Measurements from ENCODE around the gene AP2A2. TPM values are rescaled to one million over a fixed set of nuclear protein-coding genes. Genes with fewer than 3 reads are reported as not detected.
A peak's percentile ranks its signal among the peaks of the same experiment; 100 is the strongest.

AP2A2 gene
- total RNA-seq, 4 donors from 2014 or later = 49.5 to 82.6 (median 72.2) TPM

DNA sequence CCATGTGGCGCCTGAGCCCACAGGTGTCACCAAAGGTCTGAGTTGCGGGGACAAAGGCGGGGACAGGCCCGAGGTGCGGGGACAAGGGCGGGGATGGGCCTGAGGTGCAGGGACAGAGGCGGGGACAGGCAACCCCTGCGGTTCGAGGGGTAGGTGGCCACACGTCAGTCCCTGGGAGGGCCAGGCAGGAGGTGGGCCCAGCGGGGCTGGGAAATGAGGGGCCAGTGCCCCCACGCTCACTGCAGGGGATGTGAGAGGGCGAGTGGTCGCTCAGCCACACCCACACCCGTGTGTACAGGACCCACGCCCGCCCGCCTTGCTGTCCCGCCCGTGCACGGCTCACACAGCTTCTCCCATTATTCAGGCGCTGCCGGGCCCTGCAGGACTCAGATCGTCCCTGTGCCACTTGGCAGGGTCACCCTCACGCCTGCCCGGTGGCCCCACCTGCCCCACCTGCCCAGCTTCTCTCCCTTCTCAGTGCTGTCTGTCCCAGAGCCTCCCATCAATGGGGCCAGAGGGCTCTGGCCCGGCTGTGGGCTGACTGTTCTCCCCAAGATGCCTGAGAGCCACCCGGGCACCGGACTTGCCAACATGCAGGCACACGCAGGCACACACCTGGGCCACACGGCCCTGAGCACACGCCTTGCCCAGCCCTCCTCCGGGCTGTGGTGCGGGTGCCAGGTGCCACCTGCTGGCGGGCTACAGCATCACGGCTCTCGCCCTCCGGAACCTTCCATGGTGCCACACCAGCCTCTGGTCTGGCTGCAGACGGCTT is 125.1 kb downstream of the AP2A2 start:
- H3K4me1 ChIP-seq = peaks cover 0 to 10% (median 0%) of the 10 kb centered on the region in 4 donors
- TF ChIP-seq EP300 (IDR thresholded peaks at IDR 0.05) (no peak), POLR2AphosphoS5 (IDR thresholded peaks at IDR 0.05) (peak in 1 of 2 donors; percentile 22), POLR2A (IDR thresholded peaks at IDR 0.05; ENCODE audit: low read depth) (no peak)
- TF ChIP-seq, protein P1, sequence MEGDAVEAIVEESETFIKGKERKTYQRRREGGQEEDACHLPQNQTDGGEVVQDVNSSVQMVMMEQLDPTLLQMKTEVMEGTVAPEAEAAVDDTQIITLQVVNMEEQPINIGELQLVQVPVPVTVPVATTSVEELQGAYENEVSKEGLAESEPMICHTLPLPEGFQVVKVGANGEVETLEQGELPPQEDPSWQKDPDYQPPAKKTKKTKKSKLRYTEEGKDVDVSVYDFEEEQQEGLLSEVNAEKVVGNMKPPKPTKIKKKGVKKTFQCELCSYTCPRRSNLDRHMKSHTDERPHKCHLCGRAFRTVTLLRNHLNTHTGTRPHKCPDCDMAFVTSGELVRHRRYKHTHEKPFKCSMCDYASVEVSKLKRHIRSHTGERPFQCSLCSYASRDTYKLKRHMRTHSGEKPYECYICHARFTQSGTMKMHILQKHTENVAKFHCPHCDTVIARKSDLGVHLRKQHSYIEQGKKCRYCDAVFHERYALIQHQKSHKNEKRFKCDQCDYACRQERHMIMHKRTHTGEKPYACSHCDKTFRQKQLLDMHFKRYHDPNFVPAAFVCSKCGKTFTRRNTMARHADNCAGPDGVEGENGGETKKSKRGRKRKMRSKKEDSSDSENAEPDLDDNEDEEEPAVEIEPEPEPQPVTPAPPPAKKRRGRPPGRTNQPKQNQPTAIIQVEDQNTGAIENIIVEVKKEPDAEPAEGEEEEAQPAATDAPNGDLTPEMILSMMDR (IDR thresholded peaks at IDR 0.05) = peak; percentile 67 to 84 (median 83)
- intact Hi-C loops (cut with DNase I) = loop anchor here (2.0 to 5.0 kb wide), 2 partner anchors 148 to 202 kb away; no protein-coding TSS in a partner anchor

DNA sequence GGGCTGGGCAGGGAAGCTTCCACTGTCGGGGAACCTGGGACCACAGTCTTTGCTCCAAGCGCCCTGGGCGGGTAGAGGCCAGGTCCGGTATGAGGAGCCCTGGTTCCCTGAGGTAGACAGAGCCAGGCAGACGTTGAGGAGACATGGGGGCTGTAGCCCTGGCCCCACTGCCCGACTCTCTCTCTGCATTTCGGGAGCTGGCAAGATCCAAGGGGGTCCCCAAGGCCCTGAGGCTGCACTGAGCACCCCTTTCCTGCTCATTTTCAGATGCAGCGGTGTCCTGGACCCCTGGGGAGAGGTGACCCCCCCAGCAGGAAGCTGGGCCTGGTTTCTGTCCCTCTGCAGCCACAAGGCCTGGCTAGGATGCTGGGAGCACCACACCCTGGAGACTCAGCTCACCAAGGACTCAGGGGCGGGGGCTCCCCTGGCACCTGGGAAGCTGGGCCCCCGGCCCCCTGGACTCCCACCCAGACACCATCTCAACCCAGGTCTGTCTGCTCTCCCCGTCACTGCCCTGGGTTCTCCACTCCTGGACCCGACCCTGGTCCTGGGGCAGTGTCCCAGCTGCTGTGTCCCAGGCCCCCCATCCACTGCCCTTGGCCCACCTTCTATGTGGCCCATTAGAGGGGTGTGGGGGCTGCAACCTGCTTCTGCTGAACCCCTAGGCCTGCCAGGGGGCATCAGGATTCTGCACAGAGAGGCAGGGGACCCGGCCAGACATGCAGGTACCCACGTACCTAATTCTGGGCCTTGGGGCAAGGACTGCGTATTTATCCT is 125.9 kb downstream of the AP2A2 start:
- Histone ChIP-seq H3K27ac (replicated peaks in 1 of 4) (no peak overlapping the region), H3K36me3 (no peaks in the 10 kb centered on the region), H3K4me3 (no peak overlapping the region), H3K4me1 (peaks cover 0 to 10% (median 0%) of the 10 kb centered on the region in 4 donors), H3K27me3 (peaks cover 0 to 93% (median 16%) of the 10 kb centered on the region in 4 donors), H3K9me3 (no peaks in the 10 kb centered on the region)
- TF ChIP-seq EP300 (IDR thresholded peaks at IDR 0.05) = no peak
- no peak for TF ChIP-seq POLR2A (IDR thresholded peaks at IDR 0.05; ENCODE audit: low read depth)
- TF ChIP-seq, protein P1 (IDR thresholded peaks at IDR 0.05) = no peak
- no peak for TF ChIP-seq POLR2AphosphoS5 (IDR thresholded peaks at IDR 0.05)
- 80% methylated on average over 4 of the region's 15 CpGs for WGBS
- DNase-seq (ENCODE audit: extremely low spot score) = no peak
- intact Hi-C loops (cut with DNase I) = loop anchor here (2.0 to 5.0 kb wide), 2 partner anchors 149 to 203 kb away; no protein-coding TSS in a partner anchor

More for the DNA sequence above, 125.1 kb downstream of the AP2A2 start:
- H3K27me3 ChIP-seq = peaks cover 0 to 86% (median 16%) of the 10 kb centered on the region in 4 donors
- no peak for DNase-seq (ENCODE audit: extremely low spot score)
- no peaks in the 10 kb centered on the region for H3K9me3 ChIP-seq
- WGBS = 75% methylated on average over 9 of the region's 39 CpGs
- no peaks in the 10 kb centered on the region for H3K36me3 ChIP-seq
- no peak overlapping the region for H3K27ac ChIP-seq (replicated peaks in 1 of 4)
- no peak overlapping the region for H3K4me3 ChIP-seq

DNA sequence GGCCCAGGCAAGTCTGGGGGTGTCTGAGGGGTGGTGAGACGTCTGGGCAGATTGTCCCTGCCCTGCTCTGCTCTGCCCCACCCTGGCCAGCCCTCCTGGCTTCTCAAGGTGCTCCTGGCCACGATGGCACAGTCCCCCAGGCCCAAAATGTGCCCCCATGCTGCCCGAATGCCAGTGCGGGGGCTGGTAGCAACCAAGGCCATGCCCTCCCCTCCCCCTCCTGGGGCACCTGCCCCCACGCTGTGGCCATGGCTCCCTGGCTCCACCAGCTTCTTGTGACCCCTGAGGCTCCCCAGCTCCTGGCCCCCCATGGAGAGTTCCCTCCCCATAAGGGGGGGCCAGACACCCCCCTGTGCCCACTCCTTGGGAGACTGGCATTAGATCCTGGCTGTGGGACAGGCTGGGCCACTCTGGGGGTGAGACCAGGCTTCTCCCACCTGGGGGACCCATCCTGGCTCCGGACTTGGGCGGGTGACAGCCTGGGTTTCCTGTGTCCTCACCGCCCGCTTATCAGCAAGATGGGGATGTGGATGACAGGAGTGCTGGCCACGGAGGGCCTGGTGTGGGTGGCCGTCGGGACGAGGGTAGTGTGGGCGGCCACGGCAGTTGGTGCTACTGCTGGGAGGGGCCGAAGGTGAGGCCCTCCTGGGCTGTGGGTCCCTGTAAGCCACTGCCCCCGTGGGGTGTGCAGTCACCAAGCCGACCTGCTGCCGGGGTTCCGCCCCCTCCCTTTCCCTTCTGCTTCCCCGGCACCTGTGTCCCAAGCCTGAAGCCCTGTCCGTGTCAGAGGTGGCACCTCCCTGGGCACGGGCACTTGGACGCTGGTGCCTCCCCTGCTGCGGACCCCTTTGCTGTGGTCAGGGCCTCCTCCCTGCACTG is 126.7 kb downstream of the AP2A2 start:
- peaks cover 0 to 93% (median 16%) of the 10 kb centered on the region in 4 donors for H3K27me3 ChIP-seq
- no peak overlapping the region for H3K4me3 ChIP-seq
- TF ChIP-seq EP300 (IDR thresholded peaks at IDR 0.05) (no peak), POLR2AphosphoS5 (IDR thresholded peaks at IDR 0.05) (no peak), POLR2A (IDR thresholded peaks at IDR 0.05; ENCODE audit: low read depth) (no peak)
- TF ChIP-seq, protein P1 (IDR thresholded peaks at IDR 0.05) = no peak
- intact Hi-C loops (cut with DNase I) = loop anchor here (5.0 kb wide), 1 partner anchor 150 kb away; no protein-coding TSS in a partner anchor
- WGBS = 83% methylated on average over 13 of the region's 25 CpGs
- no peak overlapping the region for H3K27ac ChIP-seq (replicated peaks in 1 of 4)
- no peak for DNase-seq (ENCODE audit: extremely low spot score)
- H3K9me3 ChIP-seq = no peaks in the 10 kb centered on the region
- peaks cover 0 to 10% (median 0%) of the 10 kb centered on the region in 4 donors for H3K4me1 ChIP-seq
- no peaks in the 10 kb centered on the region for H3K36me3 ChIP-seq
